ENCODE results near the gene HMX3.

The HMX3 gene

GRCh38 chr10:123134915-123135414, 805 bp upstream of the HMX3 start:
- no peak for DNase-seq

- DNase-seq, result no peak
Measured at GRCh38 chr10:123136221-123136805, 543 bp downstream of the HMX3 start.

GRCh38 chr10:123136806-123137642, 1.3 kb downstream of the HMX3 start:
- DNase-seq, result no peak

GRCh38 chr10:123139165-123139520, 3.4 kb downstream of the HMX3 start:
- DNase-seq, result no peak

- DNase-seq, result no peak
Measured at GRCh38 chr10:123139521-123140163, 3.9 kb downstream of the HMX3 start.

- no peak for DNase-seq
Measured at GRCh38 chr10:123140164-123140982, 4.6 kb downstream of the HMX3 start.

GRCh38 chr10:123140983-123141390, 5.2 kb downstream of the HMX3 start:
- DNase-seq, result no peak

- DNase-seq, result no peak
Measured at GRCh38 chr10:123141791-123142700, 6.3 kb downstream of the HMX3 start.

- no peak for DNase-seq
Measured at GRCh38 chr10:123142701-123143161, 7.0 kb downstream of the HMX3 start.

- no peak for DNase-seq
Measured at GRCh38 chr10:123143162-123143824, 7.5 kb downstream of the HMX3 start.

- no peak for DNase-seq
Measured at GRCh38 chr10:123143825-123144168, 8.0 kb downstream of the HMX3 start.

GRCh38 chr10:123144697-123145541, 9.1 kb downstream of the HMX3 start:
- no peak for DNase-seq

GRCh38 chr10:123145542-123146012, 9.8 kb downstream of the HMX3 start:
- DNase-seq, result no peak

GRCh38 chr10:123146013-123146893, 10.5 kb downstream of the HMX3 start:
- no peak for DNase-seq

GRCh38 chr10:123146894-123147634, 11.3 kb downstream of the HMX3 start:
- DNase-seq, result no peak

- DNase-seq, result no peak
Measured at GRCh38 chr10:123147635-123148413, 12.1 kb downstream of the HMX3 start, which contains the start of gene HMX2. Gene HMX2, plus strand, starts transcription at chr10:123148136. Its CDS starts 243 bp downstream, at chr10:123148379.

- no peak for DNase-seq
Measured at GRCh38 chr10:123148414-123149161, 12.8 kb downstream of the HMX3 start.

Measured in DMS153 (cell line).